Caki2 (cell line): ENCODE data around the gene TBC1D22B. TPM values are rescaled to one million over a fixed set of nuclear protein-coding genes. Genes with fewer than 3 reads are reported as not detected.
A peak's percentile ranks its signal among the peaks of the same experiment; 100 is the strongest.

Source experiments
- DNase-seq: peaks from one replicate; pipeline ENCODE4 v3.0.0-alpha.2; 2015; ENCODE audit warnings: low read depth
- in situ Hi-C: cut with HindIII; loops from 2 replicates; pipeline ENCODE4 v1.10.0; 2016; ENCODE audit warnings: low sequenced_read_pairs, low pct_unique_long_range_greater_than_20kb, mixed read lengths
- total RNA-seq: library from RNA; depleted of rRNA; stranded (reverse); fragments of >200 nt; shearing (Covaris generic); gene quantifications from 2 replicates; pipeline ENCODE4 v1.2.3, GENCODE V29; 2014; ENCODE audit warnings: low replicate concordance

TBC1D22B gene
- total RNA-seq, 1 experiment from 2014 or later = 6.1 TPM

- peak; percentile 14 for DNase-seq
Measured at GRCh38 chr6:37236921-37237320, 20.7 kb upstream of the TBC1D22B start.

GRCh38 chr6:37237789-37238188 is 19.8 kb upstream of the TBC1D22B start:
- in situ Hi-C loops = no loop called here
- DNase-seq = no peak

More at GRCh38 chr6:37236921-37237320, 20.7 kb upstream of the TBC1D22B start:
- in situ Hi-C loops = no loop called here

- in situ Hi-C loops = no loop called here
- DNase-seq = no peak
Measured at GRCh38 chr6:37238381-37238780, 19.2 kb upstream of the TBC1D22B start.

- in situ Hi-C loops = no loop called here
- no peak for DNase-seq
Measured at GRCh38 chr6:37239526-37239925, 18.0 kb upstream of the TBC1D22B start.

GRCh38 chr6:37239950-37240713 is 17.4 kb upstream of the TBC1D22B start:
- DNase-seq = peak; percentile 99

GRCh38 chr6:37241131-37241530 is 16.4 kb upstream of the TBC1D22B start:
- no peak for DNase-seq
- in situ Hi-C loops = no loop called here

More at GRCh38 chr6:37239950-37240713, 17.4 kb upstream of the TBC1D22B start:
- in situ Hi-C loops = no loop called here

- in situ Hi-C loops = no loop called here
- DNase-seq = no peak
Measured at GRCh38 chr6:37241775-37242428, 15.7 kb upstream of the TBC1D22B start.

GRCh38 chr6:37242429-37243052 is 15.0 kb upstream of the TBC1D22B start:
- DNase-seq = peak; percentile 97
- in situ Hi-C loops = no loop called here

GRCh38 chr6:37243131-37243815 is 14.3 kb upstream of the TBC1D22B start:
- DNase-seq = no peak
- in situ Hi-C loops = no loop called here

- DNase-seq = no peak
- in situ Hi-C loops = no loop called here
Measured at GRCh38 chr6:37243816-37244370, 13.7 kb upstream of the TBC1D22B start.

GRCh38 chr6:37244430-37245310 is 12.9 kb upstream of the TBC1D22B start:
- in situ Hi-C loops = no loop called here
- peak; percentile 99 for DNase-seq

GRCh38 chr6:37251211-37251780 is 6.3 kb upstream of the TBC1D22B start:
- in situ Hi-C loops = no loop called here
- no peak for DNase-seq

GRCh38 chr6:37253486-37254007 is 4.0 kb upstream of the TBC1D22B start:
- no peak for DNase-seq
- in situ Hi-C loops = no loop called here

GRCh38 chr6:37254881-37255280 is 2.7 kb upstream of the TBC1D22B start:
- DNase-seq = no peak
- in situ Hi-C loops = no loop called here

- no peak for DNase-seq
- in situ Hi-C loops = no loop called here
Measured at GRCh38 chr6:37256692-37257319, 766 bp upstream of the TBC1D22B start.

GRCh38 chr6:37257320-37257633 is 295 bp upstream of the TBC1D22B start:
- in situ Hi-C loops = no loop called here
- DNase-seq = no peak
